B cell (primary cell): ENCODE measurements around the gene PHEX. TPM values are rescaled to one million over a fixed set of nuclear protein-coding genes. Genes with fewer than 3 reads are reported as not detected.

ENCODE experiments used
- ATAC-seq: fragments of 200-7000 bp; cut with Tn5 transposase; one replicate; pipeline ENCODE4 v1.10.0; 2021; ENCODE audit warnings: low read depth, mild to moderate bottlenecking, moderate number of reproducible peaks, moderate library complexity
- CTCF ChIA-PET: fragments of 350-600 bp; sonication (Branson Sonifier 250); formaldehyde crosslinking; loops from one replicate; lab custom pipeline; 2021; ENCODE audit warnings: antibody characterized with exemption, inconsistent platforms; lab: Charles Lee
- POLR2A ChIA-PET: fragments of 350-600 bp; sonication (Branson Sonifier 250); formaldehyde crosslinking; loops from one replicate; lab custom pipeline; 2021; ENCODE audit warnings: antibody characterized with exemption; lab: Charles Lee
- DNase-seq: peaks from one replicate; pipeline ENCODE4 v3.0.0; 2013
- H2AFZ ChIP-seq: 2 replicates; pipeline ENCODE4 v1.6.1; 2012; ENCODE audit warnings: mild to moderate bottlenecking, low read depth, low read length; ENCODE audit not compliant: insufficient read depth, poor library complexity, severe bottlenecking
- H3K27ac ChIP-seq, 2 donors: 1 replicate in 1 of 2; 2 replicates in 1 of 2; pipeline ENCODE4 v1.5.1; 2012 to 2013; ENCODE audit warnings: low read length in 2 of 2, mild to moderate bottlenecking in 2 of 2, moderate library complexity in 1 of 2
- H3K27me3 ChIP-seq, 4 experiments: fragments of 200-600 bp in 1 of 4; sonication (generic) in 1 of 4; replicated peaks in 1 of 4; 1 replicate in 2 of 4; 2 replicates in 2 of 4; pipeline versions ENCODE4 v1.6.1 to v1.7.0; 2013 to 2016; ENCODE audit warnings: low read length in 3 of 4, mild to moderate bottlenecking in 2 of 4, mixed read lengths in 1 of 4, moderate library complexity in 1 of 4; ENCODE audit not compliant: insufficient read depth in 4 of 4, control insufficient read depth in 3 of 4; ENCODE audit errors: control extremely low read depth in 1 of 4
- H3K36me3 ChIP-seq, 2 experiments: replicated peaks in 1 of 2; 1 replicate in 1 of 2; 2 replicates in 1 of 2; pipeline versions ENCODE4 v1.6.1 to v1.7.1; 2013; ENCODE audit warnings: low read length in 1 of 2; ENCODE audit not compliant: insufficient read depth in 2 of 2, control insufficient read depth in 1 of 2; ENCODE audit errors: control extremely low read depth in 1 of 2, extremely low read depth in 1 of 2
- H3K4me1 ChIP-seq, 2 donors: fragments of 200-600 bp in 1 of 2; sonication (generic) in 1 of 2; 1 replicate in 1 of 2; 2 replicates in 1 of 2; pipeline versions ENCODE4 v1.5.1 to v1.6.1; 2013 to 2017; ENCODE audit warnings: low read length in 2 of 2; ENCODE audit not compliant: control insufficient read depth in 2 of 2, insufficient read depth in 2 of 2
- H3K4me2 ChIP-seq: replicated peaks from 2 replicates; pipeline ENCODE3; 2012; ENCODE audit warnings: mild to moderate bottlenecking, low read depth, low read length; ENCODE audit not compliant: poor library complexity, severe bottlenecking
- H3K4me3 ChIP-seq, 5 experiments: fragments of 200-600 bp in 1 of 5; sonication (generic) in 1 of 5; 1 replicate in 3 of 5; 2 replicates in 2 of 5; pipeline versions ENCODE4 v1.5.1 to v1.7.0; 2011 to 2016; ENCODE audit warnings: low read length in 4 of 5, mild to moderate bottlenecking in 4 of 5, low read depth in 2 of 5, control low read depth in 1 of 5, moderate library complexity in 1 of 5; ENCODE audit not compliant: insufficient read depth in 1 of 5; ENCODE audit errors: control extremely low read depth in 1 of 5, extremely low read depth in 1 of 5
- H3K79me2 ChIP-seq: fragments of 200-600 bp; sonication (generic); one replicate; pipeline ENCODE4 v1.6.0; 2016; ENCODE audit warnings: low read length; ENCODE audit not compliant: control insufficient read depth, insufficient read depth
- H3K9ac ChIP-seq: fragments of 200-600 bp; sonication (generic); 2 replicates; pipeline ENCODE4 v1.6.1; 2017; ENCODE audit warnings: mild to moderate bottlenecking, low read length, moderate library complexity
- H3K9me3 ChIP-seq, 3 donors: one replicate each; pipeline versions ENCODE4 v1.6.1 to v1.7.1; 2013; ENCODE audit warnings: low read length in 2 of 3; ENCODE audit not compliant: control insufficient read depth in 2 of 3, insufficient read depth in 1 of 3; ENCODE audit errors: control extremely low read depth in 1 of 3
- H4K20me1 ChIP-seq: 2 replicates; pipeline ENCODE4 v1.6.0; 2012; ENCODE audit warnings: mild to moderate bottlenecking, low read length; ENCODE audit not compliant: insufficient read depth, control insufficient read depth, poor library complexity, severe bottlenecking
- H3K27ac Mint-ChIP-seq: one replicate; pipeline ENCODE4 v1.8.0; 2021; ENCODE audit warnings: mixed read lengths
- H3K27me3 Mint-ChIP-seq: one replicate; pipeline ENCODE4 v1.8.0; 2021; ENCODE audit warnings: mixed read lengths
- H3K4me1 Mint-ChIP-seq: one replicate; pipeline ENCODE4 v1.8.0; 2021; ENCODE audit warnings: mixed read lengths
- H3K4me3 Mint-ChIP-seq: one replicate; pipeline ENCODE4 v1.8.0; 2021; ENCODE audit warnings: mixed read lengths
- H3K9me3 Mint-ChIP-seq: one replicate; pipeline ENCODE4 v1.8.0; 2022; ENCODE audit warnings: mixed read lengths; ENCODE audit not compliant: insufficient read depth
- EZH2 ChIP-seq: IDR thresholded peaks from 2 replicates; pipeline ENCODE4 v1.6.1; 2012; ENCODE audit warnings: borderline replicate concordance, low read depth, mild to moderate bottlenecking, moderate library complexity, low read length; ENCODE audit not compliant: insufficient read depth, poor library complexity, severe bottlenecking
- WGBS: methylation state at CpG from one replicate; pipeline ENCODE4 v1.1.5; 2013; ENCODE audit warnings: missing lambda C conversion rate; ENCODE audit not compliant: insufficient coverage; 5-methylcytosine and 5-hydroxymethylcytosine counted together
- intact Hi-C: fragments of 100-400 bp; cut with micrococcal nuclease; formaldehyde crosslinking; loops from one replicate; pipeline ENCODE4 v1.10.0; 2022
- polyA plus RNA-seq: library from polyadenylated mRNA; depleted of rRNA; stranded (reverse); fragments of >200 nt; gene quantifications from 2 replicates; pipeline ENCODE4 v1.2.3, GENCODE V29; 2012
- total RNA-seq, 2 donors: library from RNA; stranded (reverse); fragments of 120-200 nt in 1 of 2; gene quantifications; 1 replicate in 1 of 2; 2 replicates in 1 of 2; pipeline versions ENCODE4 v1.2.3 to v1.2.4, GENCODE V29; 2013 to 2022
- TF ChIP-seq, protein P1 (sequence below): fragments of 200-600 bp; IDR thresholded peaks from one replicate; pipeline ENCODE4 v1.8.0; 2022; ENCODE audit warnings: antibody characterized with exemption, mild to moderate bottlenecking

Gene PHEX
- total and polyA plus RNA-seq, 2 donors (not counting 1 experiment from before 2014, with no cell fraction given), result 0.01 to 0.15 TPM

DNA sequence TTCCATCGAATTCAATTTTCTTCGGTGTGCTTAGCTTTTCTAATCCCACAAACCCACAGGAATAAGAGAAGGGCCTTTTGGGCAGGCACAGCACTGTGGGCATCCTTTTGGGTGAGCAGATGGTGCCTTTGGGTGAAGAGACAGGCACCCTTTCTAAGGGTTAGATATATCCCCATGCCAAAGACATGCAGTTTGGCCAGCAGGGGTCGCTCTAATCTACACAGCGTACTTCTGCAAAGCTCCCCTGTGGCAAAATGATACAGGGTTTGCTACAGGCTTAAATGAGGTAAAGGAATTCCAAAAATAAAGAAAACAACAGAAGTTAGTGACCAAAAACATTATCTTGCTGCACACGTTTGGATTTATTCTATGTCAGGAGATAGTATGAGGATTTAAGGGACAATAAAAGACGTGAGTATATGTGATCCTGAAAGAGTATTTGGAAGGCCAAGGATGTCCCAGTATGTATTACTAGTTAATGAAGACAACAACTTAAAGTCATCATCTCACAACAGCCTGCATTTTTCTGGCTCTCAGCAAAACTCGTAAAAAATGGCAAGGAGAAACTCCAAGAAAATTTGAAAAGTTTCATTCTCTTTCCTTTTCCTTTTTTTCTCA, 49.5 kb downstream of the PHEX start:
- CTCF ChIA-PET, result interaction anchor here (0.7 to 3.4 kb wide), 9 partner anchors 9 to 96 kb away, joined by 3 to 17 read pairs (median 5); no protein-coding TSS in a partner anchor
- intact Hi-C loops, result no loop called here
- Histone ChIP-seq H3K9me3 (no peaks in the 10 kb centered on the region), H3K27ac (no peak overlapping the region), H3K4me3 (no peak overlapping the region), H3K4me1 (no peaks in the 10 kb centered on the region), H2AFZ (no peak overlapping the region), H3K36me3 (no peaks in the 10 kb centered on the region), H3K27me3 (no peaks in the 10 kb centered on the region), H3K9ac (no peak overlapping the region), H3K4me2 (no peak overlapping the region), H3K79me2 (no peaks in the 10 kb centered on the region), H4K20me1 (no peaks in the 10 kb centered on the region)
- H3K4me1 Mint-ChIP-seq, result peaks cover 5% of the 10 kb centered on the region
- no peaks in the 10 kb centered on the region for H3K9me3 Mint-ChIP-seq
- ATAC-seq (peak; percentile 24), DNase-seq (peak; percentile 57)
- POLR2A ChIA-PET, result no interaction called here
- H3K4me3 Mint-ChIP-seq, result no peak overlapping the region
- no CpG with 5 or more reads among the region's 7 CpGs for WGBS
- no peaks in the 10 kb centered on the region for H3K27me3 Mint-ChIP-seq
- no peak for TF ChIP-seq EZH2
- TF ChIP-seq, protein P1, sequence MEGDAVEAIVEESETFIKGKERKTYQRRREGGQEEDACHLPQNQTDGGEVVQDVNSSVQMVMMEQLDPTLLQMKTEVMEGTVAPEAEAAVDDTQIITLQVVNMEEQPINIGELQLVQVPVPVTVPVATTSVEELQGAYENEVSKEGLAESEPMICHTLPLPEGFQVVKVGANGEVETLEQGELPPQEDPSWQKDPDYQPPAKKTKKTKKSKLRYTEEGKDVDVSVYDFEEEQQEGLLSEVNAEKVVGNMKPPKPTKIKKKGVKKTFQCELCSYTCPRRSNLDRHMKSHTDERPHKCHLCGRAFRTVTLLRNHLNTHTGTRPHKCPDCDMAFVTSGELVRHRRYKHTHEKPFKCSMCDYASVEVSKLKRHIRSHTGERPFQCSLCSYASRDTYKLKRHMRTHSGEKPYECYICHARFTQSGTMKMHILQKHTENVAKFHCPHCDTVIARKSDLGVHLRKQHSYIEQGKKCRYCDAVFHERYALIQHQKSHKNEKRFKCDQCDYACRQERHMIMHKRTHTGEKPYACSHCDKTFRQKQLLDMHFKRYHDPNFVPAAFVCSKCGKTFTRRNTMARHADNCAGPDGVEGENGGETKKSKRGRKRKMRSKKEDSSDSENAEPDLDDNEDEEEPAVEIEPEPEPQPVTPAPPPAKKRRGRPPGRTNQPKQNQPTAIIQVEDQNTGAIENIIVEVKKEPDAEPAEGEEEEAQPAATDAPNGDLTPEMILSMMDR, result peak; percentile 71
- peak overlapping the region; percentile 26 for H3K27ac Mint-ChIP-seq

DNA sequence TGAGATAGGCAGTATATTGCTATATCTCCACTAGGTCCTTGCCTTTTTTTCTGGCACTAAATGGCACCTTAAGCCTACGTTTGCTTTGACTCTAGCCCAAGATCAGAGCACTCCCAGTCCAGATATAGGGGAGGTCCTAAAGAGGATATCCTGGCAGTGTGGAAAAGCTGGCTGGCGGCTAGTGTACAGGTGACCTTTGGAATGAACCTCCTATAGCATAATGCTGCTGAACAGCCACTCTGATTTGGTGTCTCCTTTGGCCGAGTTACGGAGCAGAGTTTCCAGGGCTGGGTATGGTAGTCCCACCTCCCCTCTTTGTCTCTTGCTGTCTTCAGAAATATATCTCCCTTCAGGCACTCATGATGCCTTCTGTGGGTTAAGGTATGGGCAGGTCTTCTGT, 53.9 kb downstream of the PHEX start:
- H3K9ac ChIP-seq, result no peak overlapping the region
- ATAC-seq, result no peak
- H3K4me1 ChIP-seq, result no peaks in the 10 kb centered on the region
- H3K4me3 ChIP-seq, result no peak overlapping the region
- no peaks in the 10 kb centered on the region for H3K36me3 ChIP-seq
- DNase-seq, result no peak
- H3K9me3 ChIP-seq, result no peaks in the 10 kb centered on the region
- CTCF ChIA-PET, result no interaction called here
- TF ChIP-seq, protein P1, result no peak
- TF ChIP-seq EZH2, result no peak
- no peak overlapping the region for H3K4me3 Mint-ChIP-seq
- no peaks in the 10 kb centered on the region for H4K20me1 ChIP-seq
- no peak overlapping the region for H3K27ac ChIP-seq
- no peak overlapping the region for H3K4me2 ChIP-seq
- no peaks in the 10 kb centered on the region for H3K79me2 ChIP-seq
- no peaks in the 10 kb centered on the region for H3K27me3 Mint-ChIP-seq
- H3K4me1 Mint-ChIP-seq, result peaks cover 5% of the 10 kb centered on the region
- no peak overlapping the region for H2AFZ ChIP-seq
- H3K27me3 ChIP-seq, result no peaks in the 10 kb centered on the region
- intact Hi-C loops, result no loop called here
- POLR2A ChIA-PET, result no interaction called here
- no peaks in the 10 kb centered on the region for H3K9me3 Mint-ChIP-seq
- H3K27ac Mint-ChIP-seq, result no peak overlapping the region
- no CpG with 5 or more reads among the region's 4 CpGs for WGBS
